ENCODE results near the gene SLC9C1. TPM values are rescaled to one million over a fixed set of nuclear protein-coding genes. Genes with fewer than 3 reads are reported as not detected.

The SLC9C1 gene
- total and polyA plus RNA-seq, 9 of the 15 experiments (the other 6 are each of a cell fraction or from before 2014, with no cell fraction given) = not detected

DNA sequence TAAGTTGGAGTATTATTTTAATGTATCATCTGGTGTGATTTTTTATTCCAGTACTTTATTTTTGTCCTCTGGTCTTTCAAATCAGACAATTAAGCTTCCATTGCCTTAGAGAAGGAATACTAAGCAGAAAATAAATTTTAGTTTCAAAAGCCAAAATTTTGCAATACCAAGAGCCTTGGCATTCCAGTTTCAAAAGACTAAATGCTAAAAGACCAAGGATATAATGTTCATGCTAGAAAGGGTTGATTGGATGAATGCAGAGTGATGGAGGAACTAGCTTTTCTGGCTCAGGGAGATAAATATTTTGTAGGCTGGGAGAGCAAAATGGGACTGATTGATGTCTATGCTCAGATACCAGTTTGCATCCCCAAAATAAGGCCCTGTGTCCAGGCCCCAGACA lies 45.1 kb upstream of the SLC9C1 start:
- no peak for TF ChIP-seq POLR2H (tag; IDR thresholded peaks at IDR 0.05; ENCODE audit: low read depth)
- no peak for TF ChIP-seq SAFB (IDR thresholded peaks at IDR 0.05; ENCODE audit: borderline replicate concordance, low read depth, low read length)
- no peak for TF ChIP-seq NFATC3 (IDR thresholded peaks at IDR 0.05)
- no peak for TF ChIP-seq CCAR2 (IDR thresholded peaks at IDR 0.05; ENCODE audit: low read depth, low read length)
- H2AFZ ChIP-seq (ENCODE audit: low read depth, low read length) = no peak overlapping the region
- no TSS peak for BruUV-seq (replicated peaks)
- H3K9me3 ChIP-seq (replicated peaks; ENCODE audit: control insufficient read depth, insufficient read depth, low read depth, low read length) = no peaks in the 10 kb centered on the region
- DNase-seq (ENCODE audit: extremely low read depth in 1 of 4, low spot score in 3 of 4) (no peak), ATAC-seq (no peak), FAIRE-seq (no peak)
- intact Hi-C loops (cut with micrococcal nuclease) (no loop called here), in situ Hi-C loops (cut with MboI) (no loop called here)
- H3K27ac ChIP-seq (ENCODE audit: extremely low read depth, low read depth, low read length) = no peak overlapping the region
- no peak overlapping the region for H3K4me3 ChIP-seq
- H3K9me1 ChIP-seq (ENCODE audit: control insufficient read depth, insufficient read depth, low read length) = no peaks in the 10 kb centered on the region
- ChIA-PET POLR2A (no interaction called here), CTCF (ENCODE audit: low intra/inter-chr PET ratio) (no interaction called here)
- H3K79me2 ChIP-seq (ENCODE audit: control insufficient read depth, insufficient read depth, low read length) = no peaks in the 10 kb centered on the region
- no peaks in the 10 kb centered on the region for H3K36me3 ChIP-seq (ENCODE audit: control insufficient read depth, insufficient read depth, low read length)
- H3K9ac ChIP-seq (ENCODE audit: insufficient read depth in 1 of 2, low read depth in 2 of 2, low read length in 2 of 2) = no peak overlapping the region
- no peaks in the 10 kb centered on the region for H4K20me1 ChIP-seq (replicated peaks; ENCODE audit: control insufficient read depth, insufficient read depth, low read length)
- no peak overlapping the region for H3K4me2 ChIP-seq (ENCODE audit: insufficient read depth, low read length)
- no peaks in the 10 kb centered on the region for H3K4me1 ChIP-seq (replicated peaks in 1 of 2; ENCODE audit: control insufficient read depth in 2 of 2, insufficient read depth in 2 of 2, low read length in 2 of 2)
- H3K27me3 ChIP-seq (ENCODE audit: control insufficient read depth in 2 of 2, insufficient read depth in 2 of 2, low read length in 2 of 2) = peaks cover 0 to under 1% of the 10 kb centered on the region in 2 experiments; a peak in 2 of 5 replicates

DNA sequence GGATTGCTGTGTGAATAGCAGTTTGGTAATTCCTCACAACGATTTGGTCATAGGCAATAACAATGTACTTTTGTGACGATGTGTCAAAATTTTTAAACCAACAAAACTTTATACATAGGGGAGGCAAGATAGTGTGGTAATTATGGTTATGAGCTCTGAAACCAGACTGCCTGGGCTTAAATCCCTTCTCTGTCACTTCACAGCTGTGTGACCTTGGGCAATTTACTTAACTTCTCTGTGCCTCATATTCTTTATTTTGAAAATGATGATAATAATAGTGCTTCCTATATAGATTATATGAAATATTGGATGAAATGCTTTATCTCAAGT lies 44.7 kb upstream of the SLC9C1 start:
- Histone ChIP-seq H4K20me1 (replicated peaks; ENCODE audit: control insufficient read depth, insufficient read depth, low read length) (no peaks in the 10 kb centered on the region), H3K27me3 (ENCODE audit: control insufficient read depth in 2 of 2, insufficient read depth in 2 of 2, low read length in 2 of 2) (peaks cover 3% of the 10 kb centered on the region in 2 experiments; a peak in 3 of 5 replicates), H3K79me2 (ENCODE audit: control insufficient read depth, insufficient read depth, low read length) (no peaks in the 10 kb centered on the region), H3K4me3 (no peak overlapping the region), H3K9ac (ENCODE audit: insufficient read depth in 1 of 2, low read depth in 2 of 2, low read length in 2 of 2) (no peak overlapping the region), H3K9me3 (replicated peaks; ENCODE audit: control insufficient read depth, insufficient read depth, low read depth, low read length) (no peaks in the 10 kb centered on the region), H2AFZ (ENCODE audit: low read depth, low read length) (no peak overlapping the region), H3K4me1 (replicated peaks in 1 of 2; ENCODE audit: control insufficient read depth in 2 of 2, insufficient read depth in 2 of 2, low read length in 2 of 2) (no peaks in the 10 kb centered on the region), H3K27ac (ENCODE audit: extremely low read depth, low read depth, low read length) (no peak overlapping the region), H3K9me1 (ENCODE audit: control insufficient read depth, insufficient read depth, low read length) (no peaks in the 10 kb centered on the region), H3K4me2 (ENCODE audit: insufficient read depth, low read length) (no peak overlapping the region), H3K36me3 (ENCODE audit: control insufficient read depth, insufficient read depth, low read length) (no peaks in the 10 kb centered on the region)
- FAIRE-seq = no peak
- 0% methylated on average over 2 of the region's 2 CpGs for WGBS (ENCODE audit: insufficient coverage, low coverage, missing lambda C conversion rate)
- TF ChIP-seq KAT7 (CRISPR knock-in tag; IDR thresholded peaks at IDR 0.05; ENCODE audit: borderline replicate concordance) = no peak
- TF ChIP-seq RBM25 (IDR thresholded peaks at IDR 0.05; ENCODE audit: low read depth, low read length, severe bottlenecking) = peak; percentile 52
- intact Hi-C loops (cut with micrococcal nuclease) (no loop called here), in situ Hi-C loops (cut with MboI) (no loop called here)
- no peak for ATAC-seq
- ChIA-PET CTCF (ENCODE audit: low intra/inter-chr PET ratio) (no interaction called here), POLR2A (no interaction called here)
- DNase-seq (ENCODE audit: extremely low read depth in 1 of 4, low spot score in 3 of 4) = no peak
- BruUV-seq (replicated peaks) = no TSS peak
